Fibroblast of skin of right quadriceps (primary cell): ENCODE results near the gene PPP1CA.

Source experiments
- DNase-seq: peaks from one replicate; pipeline ENCODE4 v3.0.0-alpha.2; 2013

Gene PPP1CA

GRCh38 chr11:67401495-67402191 is at the start of gene PPP1CA:
TSS of gene PPP1CA (minus strand) at chr11:67401858. CDS start at chr11:67401782, 76 bp downstream.
- peak; percentile 88 for DNase-seq

- DNase-seq: no peak
Measured at GRCh38 chr11:67450796-67451657, 49.4 kb upstream of the PPP1CA start.

GRCh38 chr11:67449116-67449844 is 47.6 kb upstream of the PPP1CA start:
- no peak for DNase-seq

DNA sequence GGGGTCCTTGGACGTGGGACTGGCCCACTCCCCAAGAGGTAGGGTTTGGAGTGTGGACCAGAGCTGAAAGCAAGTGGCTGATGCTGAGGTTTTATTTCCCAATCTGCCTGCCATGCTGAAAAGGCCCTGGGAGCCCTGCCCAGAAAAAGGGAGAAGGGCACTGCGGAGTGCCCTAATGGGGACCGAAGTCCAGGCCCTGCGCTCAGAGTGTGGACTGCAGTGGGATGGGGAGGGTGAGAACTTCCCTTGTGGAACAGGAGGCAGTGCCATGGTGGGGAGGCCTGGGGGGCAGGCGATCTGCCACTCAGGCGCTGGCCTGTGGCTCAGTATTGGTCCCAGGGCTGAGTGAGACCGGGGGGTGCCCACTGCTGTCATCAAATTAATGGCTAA is 46.6 kb upstream of the PPP1CA start:
- no peak for DNase-seq

- DNase-seq: no peak
Measured at GRCh38 chr11:67445515-67445914, 43.9 kb upstream of the PPP1CA start.

DNA sequence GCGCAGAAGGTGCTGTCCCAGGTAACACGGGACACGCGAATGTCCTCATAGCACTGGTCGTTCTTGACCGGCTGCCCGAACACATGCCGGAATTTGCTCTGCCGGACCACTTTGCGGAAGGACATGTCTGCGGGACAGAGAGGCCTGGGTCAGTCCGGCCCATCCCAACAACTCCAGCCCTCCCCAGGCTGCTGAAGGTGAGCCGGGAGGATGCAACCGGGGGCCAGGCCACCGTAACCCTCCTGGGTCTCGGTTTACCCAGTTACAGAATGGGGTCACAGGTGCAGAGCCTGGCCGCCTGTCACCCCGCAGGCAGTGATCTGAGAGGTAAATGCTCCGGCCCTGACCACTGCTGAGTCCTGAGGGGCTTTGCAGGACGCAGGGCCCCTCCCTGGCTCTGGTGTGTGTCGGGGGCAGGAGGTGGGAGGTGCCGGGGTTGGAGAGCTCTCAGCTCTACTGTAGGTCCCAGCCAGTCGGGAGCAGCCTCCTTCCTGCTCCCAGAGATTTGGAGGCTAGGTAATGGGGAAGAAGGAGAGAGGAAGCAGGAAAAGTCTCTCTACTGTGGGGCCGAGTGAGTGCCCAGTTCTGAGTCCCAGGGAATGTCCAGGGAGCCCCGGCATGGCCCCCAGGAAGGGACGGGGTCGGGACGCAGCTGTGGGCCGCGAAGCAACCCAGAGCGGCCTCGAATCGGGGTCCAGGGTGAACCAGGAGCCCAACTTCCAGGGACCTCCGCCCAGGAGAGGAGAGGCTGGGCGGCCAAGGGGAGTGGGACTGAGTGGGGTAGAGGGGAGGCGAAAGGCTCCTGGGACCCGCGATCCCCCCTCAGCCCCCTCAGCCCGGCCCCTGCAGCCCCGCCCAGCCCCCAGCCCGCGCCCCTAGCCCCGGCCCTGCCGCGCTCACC is 41.1 kb upstream of the PPP1CA start:
- DNase-seq: no peak

DNA sequence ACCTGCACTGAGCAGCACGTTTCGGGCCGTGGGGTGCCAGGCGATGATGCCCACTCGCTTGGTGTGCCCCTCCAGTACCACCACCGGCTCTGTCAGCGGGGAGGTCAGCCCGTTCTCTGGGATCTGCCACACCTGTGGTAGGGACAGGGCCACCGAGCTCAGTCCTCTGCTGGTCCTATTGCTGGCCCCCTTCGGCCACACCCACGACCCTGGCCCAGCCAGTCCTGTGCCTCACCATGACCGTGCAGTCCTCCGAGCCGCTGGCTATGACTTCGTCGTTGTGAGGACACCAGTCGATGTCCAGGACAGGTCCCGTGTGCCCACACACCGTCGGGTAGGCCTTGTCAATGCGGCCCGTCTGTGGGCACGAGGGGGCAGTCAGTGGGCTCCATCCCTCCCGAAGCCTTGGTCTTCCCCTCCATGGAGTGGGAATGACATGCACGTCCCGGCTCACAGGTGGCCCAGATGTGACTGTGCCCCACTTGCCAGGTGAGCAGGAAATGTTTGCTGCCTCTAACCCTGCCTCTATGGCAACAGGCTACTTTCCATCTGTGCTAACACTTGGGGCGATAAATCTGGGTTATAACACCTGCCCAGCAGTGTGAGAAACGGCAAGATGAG is 40.2 kb upstream of the PPP1CA start:
- DNase-seq: no peak

DNA sequence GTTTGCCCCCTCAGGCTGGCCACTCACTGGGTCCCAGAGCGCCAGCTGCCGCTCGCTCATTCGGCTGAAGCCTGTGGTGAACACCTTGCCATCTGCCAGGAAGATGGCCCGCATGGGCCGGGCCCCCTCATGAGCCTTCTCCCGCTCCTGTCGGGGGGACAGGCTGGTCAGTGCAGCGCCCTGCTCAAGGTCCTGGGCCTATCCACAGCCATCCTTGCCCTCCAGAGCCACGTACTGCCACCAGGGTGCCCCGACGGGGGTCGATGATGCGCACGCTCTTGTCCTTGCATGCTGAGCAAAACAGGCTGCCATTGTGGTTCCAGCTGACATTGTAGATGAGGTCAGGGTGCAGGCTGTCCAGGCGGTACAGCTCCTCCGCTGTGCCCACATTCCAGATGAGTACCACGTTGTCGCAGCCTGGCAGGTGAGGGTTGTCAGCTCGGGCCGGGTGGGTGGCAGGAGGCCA is 39.5 kb upstream of the PPP1CA start:
- no peak for DNase-seq

DNA sequence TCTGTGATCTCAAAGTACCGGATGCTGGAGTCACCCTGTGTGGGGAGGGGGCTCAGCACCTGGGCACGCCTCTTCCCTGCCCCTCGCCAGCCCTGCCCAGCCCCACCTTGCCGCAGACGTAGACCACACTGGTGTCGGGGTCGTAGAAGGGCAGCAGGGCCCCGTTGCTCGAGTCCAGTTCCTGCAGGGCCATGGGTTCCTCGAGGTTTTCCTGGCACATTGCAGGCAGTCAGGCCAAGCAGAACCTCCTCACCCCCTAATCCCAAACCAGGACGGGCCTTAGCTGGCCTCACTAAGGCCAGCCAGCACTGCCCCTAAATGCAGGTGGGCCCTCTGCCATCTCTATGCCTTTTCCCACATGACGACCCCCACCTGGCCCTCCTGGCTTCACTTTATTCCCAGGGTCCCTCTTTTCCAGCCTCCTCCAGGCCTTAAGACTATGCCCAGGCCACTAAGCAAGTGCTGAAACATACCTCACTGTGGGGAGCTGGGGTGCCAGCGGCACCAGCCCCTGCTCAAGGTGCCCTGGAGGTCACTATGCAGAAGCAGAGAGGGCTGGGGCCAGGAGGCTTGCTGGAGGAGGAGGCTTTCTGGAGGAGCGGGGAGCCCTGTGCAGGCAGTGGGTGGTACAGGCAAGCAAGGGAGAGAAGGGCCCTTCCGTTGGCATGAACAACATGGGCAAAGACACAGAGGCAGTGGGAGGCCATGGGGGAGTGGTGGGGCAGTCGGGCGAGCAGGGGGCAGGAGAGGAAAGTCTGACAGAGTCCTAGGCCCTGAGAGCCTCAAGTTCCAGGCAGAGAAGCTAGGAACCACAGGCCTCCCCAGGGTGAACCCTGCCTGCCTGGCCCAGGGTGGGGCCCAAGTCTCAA is 38.8 kb upstream of the PPP1CA start:
- no peak for DNase-seq

DNA sequence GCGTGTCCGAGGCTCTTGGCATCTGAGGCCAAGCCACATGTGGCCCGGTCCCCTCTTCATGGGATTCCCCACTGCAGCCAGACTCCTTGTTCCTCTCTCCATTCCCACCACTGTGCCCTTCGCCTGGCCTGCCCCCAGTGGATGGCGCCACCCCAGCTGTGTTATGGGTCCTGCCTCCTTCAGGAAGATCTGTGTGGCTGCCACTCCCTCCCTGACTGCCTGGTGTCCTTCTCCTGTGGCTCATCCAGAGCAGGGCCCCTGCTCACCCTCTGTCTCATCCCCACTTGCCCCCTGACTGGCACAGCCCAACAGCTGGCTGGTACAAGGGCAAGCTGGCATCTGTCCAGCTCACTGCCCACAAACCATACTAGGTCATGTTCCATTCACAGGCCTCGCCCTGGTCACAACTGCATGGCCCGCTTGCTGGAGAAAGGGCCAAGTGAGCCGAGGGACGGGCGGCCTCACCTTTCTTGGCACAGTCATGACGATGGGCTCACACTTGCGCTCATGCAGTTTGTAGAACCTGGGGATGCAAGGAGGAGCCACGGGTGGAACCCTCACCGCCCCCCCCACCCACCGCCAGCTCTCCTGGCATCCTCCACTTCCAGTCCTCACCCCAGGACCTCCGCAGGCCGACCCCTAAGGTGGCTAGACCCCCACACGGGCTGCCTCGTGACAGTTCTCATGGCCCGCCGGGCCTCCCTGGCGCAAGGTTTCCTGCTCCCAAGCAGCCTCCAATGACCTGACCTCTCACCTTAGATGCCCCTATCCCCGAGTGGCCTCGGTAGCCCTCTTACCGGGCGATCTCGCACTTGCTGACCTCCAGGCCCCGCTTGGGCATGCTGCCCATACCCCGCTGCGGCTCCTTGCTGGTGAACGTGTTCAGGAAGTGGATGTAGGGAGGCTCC is 37.9 kb upstream of the PPP1CA start:
- peak; percentile 15 for DNase-seq

- DNase-seq: no peak
Measured at GRCh38 chr11:67438158-67438902, 36.7 kb upstream of the PPP1CA start.

DNA sequence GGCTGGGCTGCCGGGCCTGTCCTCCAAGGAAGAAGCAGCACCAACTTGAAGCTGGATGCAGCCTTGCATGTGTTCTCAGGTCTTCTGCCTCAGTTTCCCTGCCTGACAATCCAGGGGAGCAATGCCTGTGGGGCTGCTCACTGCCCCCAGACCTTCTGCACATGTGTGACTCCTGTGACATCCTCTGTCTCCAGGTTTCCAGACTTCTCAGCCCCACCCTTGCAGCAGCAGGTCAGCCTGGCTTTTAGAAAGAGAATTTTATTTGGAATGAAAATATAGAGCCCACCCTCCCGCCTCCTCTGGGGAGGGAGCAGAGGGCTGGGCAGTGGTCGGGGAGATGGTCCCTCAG is 36.1 kb upstream of the PPP1CA start:
- no peak for DNase-seq

- peak; percentile 22 for DNase-seq
Measured at GRCh38 chr11:67437082-67437808, 35.6 kb upstream of the PPP1CA start, which contains the start of gene PTPRCAP. TSS of gene PTPRCAP (minus strand) at chr11:67437682. CDS start at chr11:67437619, 63 bp downstream.

GRCh38 chr11:67436459-67437081 is 34.9 kb upstream of the PPP1CA start:
- peak; percentile 39 for DNase-seq

GRCh38 chr11:67435727-67436458 is 34.2 kb upstream of the PPP1CA start:
- no peak for DNase-seq

DNA sequence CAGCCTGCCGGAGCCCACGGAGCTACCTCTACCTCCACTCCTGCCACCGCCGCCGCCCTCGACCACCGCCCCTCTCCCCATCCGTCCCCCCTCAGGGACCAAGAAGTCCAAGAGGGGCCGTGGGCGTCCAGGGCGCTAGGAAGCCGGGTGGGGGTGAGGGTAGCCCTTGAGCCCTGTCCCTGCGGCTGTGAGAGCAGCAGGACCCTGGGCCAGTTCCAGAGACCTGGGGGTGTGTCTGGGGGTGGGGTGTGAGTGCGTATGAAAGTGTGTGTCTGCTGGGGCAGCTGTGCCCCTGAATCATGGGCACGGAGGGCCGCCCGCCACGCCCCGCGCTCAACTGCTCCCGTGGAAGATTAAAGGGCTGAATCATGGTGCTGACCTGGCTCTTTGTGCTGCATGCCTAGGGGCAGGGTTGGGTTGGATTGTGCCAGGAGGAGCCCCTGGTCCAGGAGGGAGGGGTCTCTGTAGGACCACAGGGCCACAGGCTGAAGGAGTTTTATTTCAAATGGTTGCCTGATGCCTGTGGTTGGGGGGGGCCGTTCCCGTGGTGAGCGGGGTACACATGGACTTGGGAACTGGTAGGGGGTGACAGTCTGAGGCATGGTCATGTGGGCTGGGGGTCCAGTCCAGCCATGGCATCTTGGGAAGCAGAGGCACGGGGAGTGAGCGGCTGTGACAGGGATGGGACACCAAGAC is 33.5 kb upstream of the PPP1CA start:
- no peak for DNase-seq
